ENCODE results near the gene MANF. TPM values are rescaled to one million over a fixed set of nuclear protein-coding genes. Genes with fewer than 3 reads are reported as not detected.
"Not testable (repeated sequence)": the region's sequence is repeated elsewhere in the genome, so short reads cannot be mapped to it uniquely, and the experiment has no call there.

The MANF gene
- 60.7 and 75.7 TPM in 2 replicates for total RNA-seq

- peak; percentile 95 to 99 for DNase-seq (ENCODE audit: low read depth in 2 of 2)
Measured at GRCh38 chr3:51384726-51385473, at the start of gene MANF. MANF (plus strand) TSS chr3:51385291; CDS start chr3:51385343, 52 bp downstream.

GRCh38 chr3:51336261-51336660 is 48.8 kb upstream of the MANF start:
- no peak for DNase-seq (ENCODE audit: low read depth in 2 of 2)

- no peak for DNase-seq (ENCODE audit: low read depth in 2 of 2)
Measured at GRCh38 chr3:51337666-51338065, 47.4 kb upstream of the MANF start.

- no peak for DNase-seq (ENCODE audit: low read depth in 2 of 2)
Measured at GRCh38 chr3:51338632-51339031, 46.5 kb upstream of the MANF start.

DNA sequence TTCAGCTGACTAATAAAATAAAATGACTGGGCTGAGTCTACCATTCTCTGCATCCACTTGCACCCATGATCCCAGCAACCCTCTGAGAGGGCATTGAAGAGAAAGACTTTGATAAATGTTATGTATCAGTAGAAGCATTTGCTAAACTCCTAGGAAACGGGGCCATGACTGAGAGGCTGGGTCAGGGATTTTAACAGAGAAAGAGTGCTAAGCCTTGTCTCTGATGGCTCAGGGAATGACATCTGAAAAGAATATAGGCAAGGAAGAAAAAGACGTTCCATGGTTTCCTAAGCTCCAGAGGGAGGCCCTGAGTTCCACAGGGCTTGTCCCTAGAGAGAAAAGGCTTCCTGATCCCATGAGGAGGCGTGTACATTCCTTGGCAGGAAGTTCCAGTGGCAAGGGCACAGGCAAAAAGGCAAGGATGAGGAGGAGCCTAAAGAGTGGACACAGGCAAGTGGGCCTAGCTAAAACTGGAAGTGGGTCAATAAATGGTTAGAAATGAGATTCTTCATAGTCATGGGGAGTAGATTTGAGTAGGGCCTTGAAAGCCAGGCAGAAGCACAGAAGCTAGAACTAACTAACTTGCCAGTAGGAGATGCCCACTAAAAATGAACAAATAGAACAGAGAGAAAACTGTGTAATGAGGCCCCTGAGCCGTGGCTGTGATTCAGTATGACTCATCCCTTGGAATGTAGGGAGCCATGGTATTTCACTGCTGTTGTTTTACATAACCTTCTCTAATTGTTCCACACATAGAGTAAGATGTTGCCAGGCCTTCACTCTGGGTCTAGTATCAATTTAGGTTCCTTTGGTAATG is 44.9 kb upstream of the MANF start:
- DNase-seq (ENCODE audit: low read depth in 2 of 2): peak; percentile 58 to 89

- peak; percentile 35 to 58 for DNase-seq (ENCODE audit: low read depth in 2 of 2)
Measured at GRCh38 chr3:51340989-51341636, 44.0 kb upstream of the MANF start.

- no peak for DNase-seq (ENCODE audit: low read depth in 2 of 2)
Measured at GRCh38 chr3:51343918-51344687, 41.0 kb upstream of the MANF start.

GRCh38 chr3:51350751-51351150 is 34.3 kb upstream of the MANF start:
- no peak for DNase-seq (ENCODE audit: low read depth in 2 of 2)

GRCh38 chr3:51353131-51353530 is 32.0 kb upstream of the MANF start:
- no peak for DNase-seq (ENCODE audit: low read depth in 2 of 2)

- no peak for DNase-seq (ENCODE audit: low read depth in 2 of 2)
Measured at GRCh38 chr3:51353691-51354090, 31.4 kb upstream of the MANF start.

DNA sequence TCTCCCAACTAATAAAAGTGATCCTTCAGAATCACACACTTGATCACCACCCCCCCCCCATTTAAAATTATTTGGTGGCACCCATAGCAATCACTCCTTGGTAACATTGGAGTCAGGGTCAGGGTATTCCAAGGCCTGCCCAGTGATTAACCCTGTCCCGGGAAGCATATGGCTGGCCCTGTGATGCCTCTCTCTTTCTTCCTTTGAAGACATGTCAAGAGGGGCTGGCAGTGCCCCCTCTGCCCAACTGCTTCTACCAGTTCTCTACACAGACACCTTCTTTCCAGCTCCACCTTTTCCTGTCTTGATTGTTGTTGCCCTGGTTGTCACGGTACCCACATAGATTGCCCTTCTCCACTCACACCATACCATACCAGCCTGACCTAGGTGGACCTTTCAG is 30.9 kb upstream of the MANF start:
- DNase-seq (ENCODE audit: low read depth in 2 of 2): no peak

DNA sequence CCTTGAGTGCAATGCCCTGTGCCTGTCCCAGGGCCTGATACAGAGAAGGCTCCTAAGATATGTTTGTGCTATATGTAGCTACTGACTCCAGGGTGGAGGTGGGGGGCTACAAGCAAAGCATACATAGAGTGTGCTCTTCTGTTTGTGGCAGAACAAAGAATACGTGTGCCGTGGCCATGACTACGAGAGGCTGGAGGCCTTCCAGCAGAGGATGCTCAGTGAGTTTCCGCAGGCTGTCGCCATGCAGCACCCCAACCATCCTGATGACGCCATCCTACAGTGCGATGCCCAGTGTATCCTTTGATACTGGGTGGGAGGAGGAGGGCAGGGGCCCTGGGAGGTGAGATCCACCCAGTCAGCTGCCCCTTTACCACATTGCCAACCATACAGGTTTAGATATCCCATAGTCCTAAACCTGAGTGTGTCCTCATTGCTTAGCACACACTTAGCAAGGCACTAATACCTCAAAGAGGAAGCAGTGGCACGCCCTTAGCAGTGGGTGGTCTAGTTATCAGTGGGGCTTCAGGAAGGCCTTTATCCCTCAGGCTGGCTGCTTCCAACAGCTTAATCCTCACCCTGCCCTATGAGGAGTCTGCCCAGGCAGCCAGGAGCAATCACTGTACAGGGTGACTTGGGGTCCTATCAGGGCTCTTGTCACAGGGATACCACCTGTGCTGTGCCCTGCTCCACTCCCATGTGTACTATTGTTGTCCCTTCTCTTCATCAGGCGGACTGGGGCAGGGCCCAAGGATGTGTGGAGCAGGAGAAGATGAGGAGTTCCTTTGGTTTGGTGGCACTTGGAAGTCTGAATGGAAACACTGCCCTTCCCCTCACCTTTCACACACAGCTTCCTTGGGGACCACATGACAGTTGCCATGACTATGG is 30.1 kb upstream of the MANF start:
- DNase-seq (ENCODE audit: low read depth in 2 of 2): no peak

DNA sequence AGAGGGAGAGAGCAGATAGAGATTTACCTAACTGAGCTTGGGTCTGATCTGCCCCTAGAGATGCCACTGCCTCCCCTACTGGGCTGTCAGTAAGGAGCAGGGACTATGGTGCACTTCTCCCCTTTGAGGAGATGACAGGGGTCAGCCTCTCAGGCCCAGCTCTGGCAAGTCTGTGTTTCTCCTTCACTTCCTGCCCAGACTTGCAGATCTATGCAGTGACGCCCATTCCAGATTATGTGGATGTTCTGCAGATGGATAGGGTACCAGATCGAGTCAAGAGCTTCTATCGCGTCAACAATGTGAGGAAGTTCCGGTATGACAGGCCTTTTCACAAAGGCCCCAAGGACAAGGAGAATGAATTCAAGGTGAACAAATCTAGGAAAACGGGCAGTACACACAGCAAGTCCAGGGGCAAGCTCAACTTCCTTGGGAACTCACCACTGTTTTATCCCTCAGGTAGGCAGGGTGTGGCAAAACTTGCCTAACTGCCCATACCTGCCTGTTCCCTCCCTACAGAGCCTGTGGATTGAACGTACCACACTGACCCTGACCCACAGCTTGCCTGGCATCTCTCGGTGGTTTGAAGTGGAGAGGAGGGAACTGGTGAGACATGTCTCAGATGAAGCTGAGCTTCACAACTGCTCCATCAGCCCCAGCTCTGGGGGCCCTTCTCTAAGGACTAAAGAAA is 29.1 kb upstream of the MANF start:
- no peak for DNase-seq (ENCODE audit: low read depth in 2 of 2)

DNA sequence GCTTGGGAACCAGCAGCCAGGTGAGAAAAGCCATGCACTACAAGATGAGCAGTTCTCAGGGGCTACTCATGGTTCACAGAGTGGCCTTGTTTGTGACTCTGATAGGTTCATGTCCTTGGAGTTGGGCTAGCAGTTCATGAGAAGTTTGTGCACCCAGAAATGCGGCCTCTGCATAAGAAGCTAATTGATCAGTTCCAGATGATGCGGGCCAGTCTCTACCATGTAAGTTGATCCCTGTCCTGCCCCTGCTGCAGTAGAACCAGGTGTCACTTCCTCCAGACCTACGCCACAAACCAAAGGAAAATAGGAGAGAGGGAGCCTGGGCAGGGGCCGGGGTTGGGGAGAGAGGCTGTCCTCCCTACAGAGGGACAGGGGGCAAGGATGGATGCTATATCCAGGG is 27.2 kb upstream of the MANF start:
- no peak for DNase-seq (ENCODE audit: low read depth in 2 of 2)

DNA sequence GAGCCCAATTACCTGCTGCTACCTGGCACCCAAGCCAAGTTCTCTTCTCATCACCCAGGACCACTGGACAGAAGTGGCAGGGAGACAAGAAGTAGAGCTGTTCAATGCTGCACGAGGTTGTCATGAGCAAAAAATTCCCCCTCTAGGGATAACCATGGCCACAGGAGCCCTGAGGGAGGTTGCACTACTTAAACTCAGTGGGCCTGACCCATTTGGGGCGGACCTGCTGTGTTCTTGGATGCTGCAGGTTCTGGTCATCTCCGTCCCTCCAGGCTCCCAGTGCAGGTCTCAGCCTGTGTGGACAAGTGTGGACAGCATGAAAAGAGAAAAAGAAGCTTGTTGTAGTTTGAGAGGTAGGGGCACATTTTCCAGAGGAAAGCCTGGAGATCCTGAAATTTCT is 26.1 kb upstream of the MANF start:
- no peak for DNase-seq (ENCODE audit: low read depth in 2 of 2)

- no peak for DNase-seq (ENCODE audit: low read depth in 2 of 2)
Measured at GRCh38 chr3:51360806-51361205, 24.3 kb upstream of the MANF start.

DNA sequence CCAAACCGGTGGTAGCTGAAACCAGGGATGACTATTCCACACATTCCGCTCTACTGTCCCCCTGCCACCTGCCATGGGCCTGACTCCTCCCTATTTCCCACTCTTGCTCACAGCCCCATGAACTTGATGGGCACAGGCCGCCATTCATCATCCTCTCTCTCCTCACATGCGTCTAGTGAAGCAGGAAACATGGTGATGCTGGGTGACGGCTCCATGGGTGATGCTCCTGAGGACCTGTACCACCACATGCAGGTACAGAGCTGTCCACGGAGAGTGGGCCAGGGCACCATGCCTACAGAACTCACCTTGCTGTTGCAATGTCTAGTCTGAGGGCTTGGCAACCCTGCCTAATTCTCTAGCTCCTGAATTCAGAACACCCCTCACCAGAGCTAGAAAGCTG is 23.3 kb upstream of the MANF start:
- no peak for DNase-seq (ENCODE audit: low read depth in 2 of 2)

DNA sequence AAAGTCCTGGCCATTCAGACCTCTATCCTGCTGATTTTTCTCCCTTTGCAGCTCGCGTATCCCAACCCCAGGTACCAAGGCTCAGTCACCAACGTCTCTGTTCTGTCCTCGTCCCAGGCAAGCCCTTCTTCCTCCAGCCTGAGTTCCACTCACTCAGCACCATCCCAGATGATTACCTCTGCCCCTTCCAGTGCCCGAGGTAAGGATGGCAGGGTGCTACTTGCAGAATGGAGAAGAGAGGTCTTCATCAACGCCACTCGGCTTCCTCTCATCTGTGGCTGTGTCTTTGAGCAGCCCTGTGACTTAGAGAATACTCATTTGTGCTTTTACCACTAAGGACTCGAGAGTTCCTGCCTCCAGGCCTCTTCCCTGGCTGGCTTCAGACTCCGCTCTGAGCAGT is 22.6 kb upstream of the MANF start:
- no peak for DNase-seq (ENCODE audit: low read depth in 2 of 2)

DNA sequence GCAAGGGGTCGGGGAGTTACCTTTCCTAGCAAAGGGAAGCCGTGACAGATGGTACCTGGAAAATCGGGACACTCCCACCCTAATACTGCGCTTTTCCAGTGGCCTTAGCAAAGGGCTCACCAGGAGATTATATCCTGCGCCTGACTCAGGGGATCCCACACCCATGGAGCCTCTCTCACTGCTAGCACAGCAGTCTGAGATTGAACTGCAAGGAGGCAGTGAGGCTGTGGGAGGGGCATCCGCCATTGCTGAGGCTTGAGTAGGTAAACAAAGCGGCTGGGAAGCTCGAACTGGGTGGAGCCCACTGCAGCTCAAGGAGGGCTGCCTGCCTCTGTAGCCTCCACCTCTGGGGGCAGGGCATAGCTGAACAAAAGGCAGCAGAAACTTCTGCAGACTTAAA is 16.8 kb upstream of the MANF start:
- DNase-seq (ENCODE audit: low read depth in 2 of 2): not testable (repeated sequence)

DNA sequence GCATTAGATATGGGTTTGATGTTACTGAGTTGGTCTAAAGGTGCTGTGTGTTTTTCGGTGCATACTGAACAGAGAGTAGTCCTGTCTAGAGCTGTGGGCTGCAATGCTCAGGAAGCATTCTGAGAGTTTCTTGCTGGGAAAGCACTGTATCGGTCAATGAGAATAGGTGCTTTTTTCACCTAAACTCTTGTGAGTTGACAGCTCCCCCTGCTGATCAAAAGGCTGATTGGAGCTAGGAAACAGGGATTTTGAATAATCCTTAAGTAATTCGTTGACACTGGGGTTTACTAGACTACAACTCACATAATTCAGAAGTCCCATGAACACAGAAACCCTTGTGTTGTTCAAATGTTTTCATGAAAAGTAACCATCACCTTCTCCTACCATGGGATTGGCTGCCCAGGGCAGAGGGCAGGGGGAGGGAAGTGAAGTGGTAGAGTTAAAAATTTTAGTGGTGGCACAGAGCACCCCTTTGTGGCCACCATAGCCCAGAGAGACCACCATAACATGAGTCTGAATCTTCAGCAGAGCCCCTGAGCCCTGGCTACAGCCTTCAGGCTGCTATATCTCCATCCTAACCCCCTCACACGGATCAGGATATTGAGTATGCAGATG is 13.0 kb upstream of the MANF start:
- peak; percentile 64 to 75 for DNase-seq (ENCODE audit: low read depth in 2 of 2)

Data from dermis microvascular lymphatic vessel endothelial cell (primary cell).